ENCODE measurements around the gene TMEM270. TPM values are rescaled to one million over a fixed set of nuclear protein-coding genes. Genes with fewer than 3 reads are reported as not detected.

The TMEM270 gene
- total RNA-seq, 4 donors from 2014 or later: not detected

- Histone ChIP-seq H3K4me1 (peaks cover 7 to 11% (median 9%) of the 10 kb centered on the region in 3 donors), H3K27ac (no peak overlapping the region), H3K36me3 (no peaks in the 10 kb centered on the region), H3K9me3 (no peaks in the 10 kb centered on the region), H3K27me3 (peaks cover 0 to 15% (median 0%) of the 10 kb centered on the region in 4 donors), H3K4me3 (no peak overlapping the region)
- WGBS, 2 donors: 54 to 58% methylated on average over 2 of the region's 2 CpGs
- no peak for TF ChIP-seq CTCF (IDR thresholded peaks at IDR 0.05)
- TF ChIP-seq POLR2A (IDR thresholded peaks at IDR 0.05): no peak
- intact Hi-C loops (cut with DNase I): loop anchor here (5.0 to 10.0 kb wide), 2 partner anchors 52 to 124 kb away; partner anchors contain the start of gene ABHD11
- DNase-seq: no peak
Observed at GRCh38 chr7:73858807-73859206, 2.2 kb upstream of the TMEM270 start.

GRCh38 chr7:73861305-73861704 lies 346 bp downstream of the TMEM270 start:
- intact Hi-C loops (cut with DNase I): loop anchor here (10.0 kb wide), 1 partner anchor 113 kb away; no protein-coding TSS in a partner anchor
- Histone ChIP-seq H3K4me3 (no peak overlapping the region), H3K27ac (no peak overlapping the region), H3K36me3 (no peaks in the 10 kb centered on the region), H3K27me3 (peaks cover 0 to 8% (median 0%) of the 10 kb centered on the region in 4 donors), H3K4me1 (no peaks in the 10 kb centered on the region), H3K9me3 (no peaks in the 10 kb centered on the region)
- no peak for TF ChIP-seq POLR2A (IDR thresholded peaks at IDR 0.05)
- TF ChIP-seq CTCF (IDR thresholded peaks at IDR 0.05): no peak
- no peak for DNase-seq
- 85 to 88% methylated on average over 10 to 12 of the region's 12 CpGs for WGBS, 2 donors

GRCh38 chr7:73864981-73865711 lies 4.2 kb downstream of the TMEM270 start:
- no peaks in the 10 kb centered on the region for H3K27me3 ChIP-seq
- H3K9me3 ChIP-seq: no peaks in the 10 kb centered on the region
- no peak for TF ChIP-seq CTCF (IDR thresholded peaks at IDR 0.05)
- TF ChIP-seq POLR2A (IDR thresholded peaks at IDR 0.05): no peak
- H3K4me3 ChIP-seq: no peak overlapping the region
- H3K27ac ChIP-seq: no peak overlapping the region
- WGBS, 2 donors: 65 to 78% methylated on average over 3 to 5 of the region's 8 CpGs
- H3K4me1 ChIP-seq: peaks cover 8 to 15% (median 11%) of the 10 kb centered on the region in 3 donors
- no peaks in the 10 kb centered on the region for H3K36me3 ChIP-seq
- intact Hi-C loops (cut with DNase I): loop anchor here (5.0 to 10.0 kb wide), 2 partner anchors 110 to 162 kb away; partner anchors contain the start of gene ELN
- no peak for DNase-seq

- Histone ChIP-seq H3K4me3 (no peak overlapping the region), H3K27me3 (no peaks in the 10 kb centered on the region), H3K9me3 (no peaks in the 10 kb centered on the region), H3K27ac (no peak overlapping the region), H3K36me3 (no peaks in the 10 kb centered on the region), H3K4me1 (peaks cover 8 to 22% (median 14%) of the 10 kb centered on the region in 3 donors)
- WGBS, 2 donors: 64 to 82% methylated on average over 1 to 6 of the region's 6 CpGs
- no peak for DNase-seq
- TF ChIP-seq POLR2A (IDR thresholded peaks at IDR 0.05) (no peak), CTCF (IDR thresholded peaks at IDR 0.05) (peak; percentile 40 to 72 (median 60))
- intact Hi-C loops (cut with DNase I): loop anchor here (5.0 to 10.0 kb wide), 2 partner anchors 109 to 161 kb away; partner anchors contain the start of gene ELN
Observed at GRCh38 chr7:73865738-73866445, 4.9 kb downstream of the TMEM270 start.

- Histone ChIP-seq H3K4me3 (no peak overlapping the region), H3K36me3 (no peaks in the 10 kb centered on the region), H3K27me3 (no peaks in the 10 kb centered on the region), H3K9me3 (no peaks in the 10 kb centered on the region), H3K27ac (no peak overlapping the region), H3K4me1 (peaks cover 8 to 28% (median 16%) of the 10 kb centered on the region in 3 donors)
- TF ChIP-seq POLR2A (IDR thresholded peaks at IDR 0.05): no peak
- TF ChIP-seq CTCF (IDR thresholded peaks at IDR 0.05): no peak
- no peak for DNase-seq
- 76 to 77% methylated on average over 1 of the region's 1 CpG for WGBS, 2 donors
- intact Hi-C loops (cut with DNase I): loop anchor here (5.0 to 10.0 kb wide), 2 partner anchors 108 to 161 kb away; partner anchors contain the start of gene ELN
Observed at GRCh38 chr7:73866446-73866767, 5.4 kb downstream of the TMEM270 start.
